ENCODE data around the gene CEP112. TPM values are rescaled to one million over a fixed set of nuclear protein-coding genes. Genes with fewer than 3 reads are reported as not detected.

The CEP112 gene
- total and polyA plus RNA-seq, 2 of the 8 experiments (the other 6 are each of a cell fraction or from before 2014, with no cell fraction given) = 0.62 to 3.1 TPM

GRCh38 chr17:65913326-65913850 lies 278.5 kb downstream of the CEP112 start (continued):
- TF ChIP-seq RAD21 (IDR thresholded peaks at IDR 0.05 in 1 of 2, conservative IDR thresholded peaks at IDR 0.05 in 1 of 2; ENCODE audit: low read depth in 2 of 2, low read length in 2 of 2) = no peak
- no peak for TF ChIP-seq PHF8 (conservative IDR thresholded peaks at IDR 0.05; ENCODE audit: low read depth, low read length)
- no peak for TF ChIP-seq JUND (IDR thresholded peaks at IDR 0.05; ENCODE audit: low read length)
- no peak for TF ChIP-seq JUN (IDR thresholded peaks at IDR 0.05; ENCODE audit: low read depth, low read length)
- no peak for TF ChIP-seq CHD7 (IDR thresholded peaks at IDR 0.05; ENCODE audit: insufficient replicate concordance, low read length)

All from H1 (cell line).